HG03439 (cell line): ENCODE data around the gene UTP3.
"Not testable (repeated sequence)": the region's sequence is repeated elsewhere in the genome, so short reads cannot be mapped to it uniquely, and the experiment has no call there.

Source experiments
- ATAC-seq: cut with Tn5 transposase; IDR thresholded peaks from one replicate; pipeline ENCODE4 v1.9.1; 2021; ENCODE audit warnings: mild to moderate bottlenecking, moderate library complexity; ENCODE audit not compliant: unreplicated experiment

Gene UTP3

DNA sequence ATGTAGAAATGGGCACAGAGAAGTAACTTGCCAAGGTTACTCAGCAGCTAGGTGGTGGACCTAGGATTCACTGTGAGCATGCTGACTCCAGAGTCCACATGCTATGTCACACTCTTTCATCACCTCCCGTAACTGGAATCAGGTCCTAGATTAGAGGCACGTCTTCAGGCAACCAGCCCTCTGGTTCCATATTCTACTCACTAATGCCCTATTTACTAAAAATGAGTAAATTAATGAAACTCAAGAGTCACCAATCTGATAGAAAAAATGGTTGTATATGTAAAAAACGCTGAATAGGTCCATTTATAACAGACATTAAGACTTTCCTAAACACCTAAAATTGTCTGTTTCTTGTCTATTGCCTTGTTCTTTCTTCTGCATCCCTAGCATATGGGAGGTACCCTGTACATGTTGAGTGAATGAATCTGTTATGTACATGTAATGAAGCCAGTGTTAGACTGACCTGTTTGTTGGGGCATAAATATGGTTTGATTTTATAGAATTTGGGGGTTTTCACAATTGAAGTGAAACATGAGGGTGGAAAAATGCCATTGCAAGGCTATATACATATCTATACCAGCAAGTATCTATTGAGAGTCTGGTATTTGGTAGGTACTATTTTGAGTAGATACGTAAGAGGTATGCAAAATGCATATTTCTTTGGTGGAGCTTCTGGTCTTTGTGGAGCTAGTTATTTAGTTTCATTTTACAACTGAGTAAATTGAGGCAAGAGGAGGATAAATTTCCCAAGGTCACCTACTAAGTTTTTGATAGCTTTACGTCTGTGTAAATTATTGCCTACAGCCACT, 26.0 kb downstream of the UTP3 start:
- ATAC-seq, result peak; percentile 54

GRCh38 chr4:70715097-70715496, 26.8 kb downstream of the UTP3 start:
- peak; percentile 6 for ATAC-seq

GRCh38 chr4:70718811-70719604, 30.7 kb downstream of the UTP3 start:
- no peak for ATAC-seq

- ATAC-seq, result no peak
Measured at GRCh38 chr4:70721747-70722146, 33.4 kb downstream of the UTP3 start, which contains the start of gene RUFY3. RUFY3 (plus strand) TSS chr4:70721964; CDS start chr4:70722574, 610 bp downstream.

DNA sequence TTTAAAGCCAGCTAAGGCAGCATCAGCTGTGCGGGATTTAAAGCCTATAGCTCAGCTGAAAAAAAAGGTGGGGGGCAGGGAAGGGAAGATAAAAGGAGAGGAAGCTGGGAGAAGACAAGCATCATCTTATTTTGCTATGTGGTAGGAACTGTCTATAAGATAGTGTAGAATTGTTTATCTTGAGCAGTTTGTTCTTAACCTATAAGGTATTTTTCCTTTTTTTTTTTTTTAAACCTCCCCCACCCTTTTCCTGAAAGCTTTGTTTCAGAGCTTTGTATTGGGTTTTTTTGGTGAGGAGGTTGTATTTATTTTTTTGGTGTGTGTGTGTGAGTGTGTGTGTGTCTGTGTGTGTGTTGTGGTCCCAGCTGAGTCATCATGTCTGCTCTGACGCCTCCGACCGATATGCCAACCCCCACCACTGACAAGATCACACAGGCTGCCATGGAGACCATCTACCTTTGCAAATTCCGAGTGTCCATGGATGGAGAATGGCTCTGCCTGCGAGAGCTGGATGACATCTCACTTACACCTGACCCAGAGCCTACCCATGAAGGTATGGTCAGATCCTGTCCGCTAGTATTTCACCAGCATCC, 34.0 kb downstream of the UTP3 start:
- ATAC-seq, result no peak

DNA sequence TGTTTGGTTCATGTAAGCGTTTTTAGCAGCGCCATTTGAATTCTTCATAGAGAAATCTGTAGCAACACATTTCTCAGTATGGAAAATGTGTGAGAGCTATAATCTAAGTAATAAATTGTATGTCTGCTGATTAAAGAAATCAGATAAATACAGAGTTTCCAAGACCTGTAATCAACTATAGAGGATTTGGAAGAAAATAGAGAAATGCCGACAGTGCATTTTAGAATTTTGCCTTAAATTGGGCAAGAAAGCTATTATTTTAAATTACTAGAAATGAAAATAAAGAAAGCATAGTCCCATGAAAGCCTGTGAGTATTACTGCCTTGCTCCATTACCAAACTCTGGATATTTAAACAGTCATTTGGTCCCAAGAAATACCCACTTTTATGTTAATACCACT, 36.1 kb downstream of the UTP3 start:
- ATAC-seq, result no peak

GRCh38 chr4:70725633-70726032, 37.3 kb downstream of the UTP3 start:
- no peak for ATAC-seq

DNA sequence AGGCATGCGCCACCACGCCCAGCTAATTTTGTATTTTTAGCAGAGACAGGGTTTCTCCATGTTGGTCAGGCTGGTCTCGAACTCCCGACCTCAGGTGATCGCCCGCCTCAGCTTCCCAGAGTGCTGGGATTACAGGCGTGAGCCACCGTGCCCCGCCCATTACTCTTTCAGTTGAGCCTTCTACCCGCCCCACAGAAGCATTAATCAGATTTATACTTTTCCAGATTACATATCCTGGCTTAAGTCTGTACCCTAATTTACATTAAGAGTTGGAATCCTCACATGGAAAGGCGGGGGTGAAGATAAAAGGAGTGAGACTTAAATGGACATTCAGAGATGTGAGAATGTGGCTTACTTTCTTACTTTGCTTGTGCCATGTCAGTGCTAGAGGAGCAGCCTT, 38.2 kb downstream of the UTP3 start:
- not testable (repeated sequence) for ATAC-seq

GRCh38 chr4:70728091-70728490, 39.8 kb downstream of the UTP3 start:
- ATAC-seq, result no peak

- ATAC-seq, result not testable (repeated sequence)
Measured at GRCh38 chr4:70732878-70733277, 44.5 kb downstream of the UTP3 start.

DNA sequence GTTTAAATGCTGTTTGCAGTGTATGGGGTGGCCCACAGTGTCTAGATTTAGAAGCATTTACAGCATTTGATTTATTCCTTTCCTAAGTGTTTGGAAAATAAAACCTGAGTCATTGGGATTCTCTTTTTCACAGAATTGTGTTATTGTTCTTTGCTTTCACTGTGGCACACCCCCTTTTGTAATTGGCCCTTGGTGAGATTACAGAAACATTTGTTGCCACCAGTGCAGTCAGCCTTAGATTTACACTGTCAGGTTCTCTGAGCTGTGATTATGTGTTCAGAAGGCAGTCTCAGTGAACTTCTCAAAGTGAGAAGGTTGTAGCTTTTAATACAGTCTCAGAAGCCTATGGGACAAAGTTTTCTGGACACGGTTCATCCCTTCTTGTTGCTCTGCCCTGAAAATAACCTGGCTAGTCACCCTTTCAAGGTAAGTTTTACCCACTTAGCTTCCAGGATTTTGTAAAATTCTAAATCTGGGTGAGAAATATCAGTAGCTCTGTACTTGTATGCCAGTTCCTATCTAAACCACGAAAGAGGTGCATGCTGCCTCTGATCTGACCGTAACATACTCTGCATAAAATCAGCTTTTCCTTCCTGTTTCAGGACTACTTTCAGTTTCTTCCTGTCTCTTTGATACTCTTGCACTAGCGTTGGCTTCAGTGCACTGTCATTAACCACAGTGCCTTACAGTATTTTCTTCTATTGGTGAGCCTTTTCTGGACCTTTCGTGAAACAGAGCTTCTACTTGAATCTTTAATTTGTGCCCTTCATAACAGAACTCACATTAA, 46.0 kb downstream of the UTP3 start:
- ATAC-seq, result peak; percentile 76

GRCh38 chr4:70734971-70735370, 46.6 kb downstream of the UTP3 start:
- ATAC-seq, result no peak

GRCh38 chr4:70735915-70736314, 47.6 kb downstream of the UTP3 start:
- not testable (repeated sequence) for ATAC-seq

- no peak for ATAC-seq
Measured at GRCh38 chr4:70737006-70737405, 48.7 kb downstream of the UTP3 start.

DNA sequence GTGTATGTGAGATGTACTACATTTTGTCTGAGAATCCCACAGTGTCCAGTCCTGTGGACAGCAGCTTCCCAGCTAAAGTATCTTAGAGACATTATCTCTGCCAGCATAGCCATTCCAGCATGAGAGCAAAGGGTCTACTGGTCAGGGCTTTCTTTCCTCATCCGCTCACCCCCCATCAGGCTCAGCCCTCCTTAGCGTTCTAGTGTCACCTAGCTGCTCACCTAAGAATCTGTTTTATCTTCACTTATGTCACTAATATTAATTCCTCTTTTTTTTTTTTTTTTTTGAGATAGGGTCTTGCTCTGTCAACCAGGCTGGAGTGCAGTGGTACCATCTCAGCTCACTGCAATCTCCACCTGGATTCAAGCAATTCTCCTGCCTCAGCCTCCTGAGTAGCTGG, 49.1 kb downstream of the UTP3 start:
- no peak for ATAC-seq

DNA sequence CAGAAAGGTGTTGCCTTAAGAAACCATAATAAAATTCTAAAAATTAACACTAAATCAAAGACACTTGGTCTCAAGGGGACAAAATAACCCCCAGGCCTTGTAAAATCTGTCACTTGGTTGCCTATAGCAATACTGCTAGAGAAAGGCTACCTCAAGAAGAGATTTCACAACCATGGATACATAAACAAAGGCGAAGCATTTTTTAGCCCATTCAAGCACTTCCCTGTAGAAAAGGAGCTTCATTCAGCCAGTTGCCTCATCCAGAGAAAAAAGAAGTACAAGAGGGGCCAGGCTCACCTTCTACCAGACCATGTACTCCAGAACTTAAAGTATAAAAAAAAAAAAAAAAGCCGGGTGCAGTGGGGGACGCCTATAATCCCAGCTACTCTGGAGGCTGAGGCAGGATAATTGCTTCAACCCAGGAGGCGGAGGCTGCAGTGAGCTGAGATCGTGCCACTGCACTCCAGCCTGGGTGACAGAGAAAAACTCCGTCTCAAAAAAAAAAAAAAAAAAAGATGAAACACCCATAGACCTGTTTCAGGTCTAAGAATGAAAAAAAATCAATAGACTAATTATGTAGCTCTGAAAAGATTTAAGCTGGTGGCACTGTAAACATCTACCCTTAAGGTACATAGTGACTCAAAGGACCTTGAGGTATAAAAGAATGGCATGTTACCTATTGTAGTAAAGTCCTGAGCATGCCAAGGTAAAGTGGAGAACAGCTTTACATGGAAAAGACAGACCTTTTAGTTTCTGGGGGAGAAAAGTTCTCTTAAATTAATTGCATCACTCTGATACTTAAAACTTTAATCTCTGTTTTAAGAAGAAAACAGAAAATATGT, 51.4 kb downstream of the UTP3 start:
- no peak for ATAC-seq
